AG09309 (cell line): ENCODE data around the gene PPIE.
"Not testable (repeated sequence)": the region's sequence is repeated elsewhere in the genome, so short reads cannot be mapped to it uniquely, and the experiment has no call there.

ENCODE experiments used
- DNase-seq: peaks from one replicate; pipeline ENCODE4 v3.0.0-alpha.2; 2010; ENCODE audit warnings: low read depth
- H3K4me3 ChIP-seq: 2 replicates; pipeline ENCODE4 v1.5.1; 2011; ENCODE audit warnings: mild to moderate bottlenecking, low read depth, low read length, moderate library complexity; ENCODE audit not compliant: control insufficient read depth
- CTCF ChIP-seq: IDR thresholded peaks from 2 replicates; pipeline ENCODE4 v1.5.1; 2011; ENCODE audit warnings: mild to moderate bottlenecking, low read depth, low read length, inconsistent platforms; ENCODE audit not compliant: insufficient read depth, control insufficient read depth; ENCODE audit errors: missing control alignments

Gene PPIE

GRCh38 chr1:39782103-39782502 is 43.4 kb downstream of the PPIE start:
- no peak for DNase-seq
- no peak for TF ChIP-seq CTCF
- H3K4me3 ChIP-seq: no peak overlapping the region

GRCh38 chr1:39782685-39783084 is 44.0 kb downstream of the PPIE start:
- not testable (repeated sequence) for DNase-seq, H3K4me3 ChIP-seq

- not testable (repeated sequence) for DNase-seq, H3K4me3 ChIP-seq
These were observed 47.8 kb downstream of the PPIE start for GRCh38 chr1:39786303-39787107.

- H3K4me3 ChIP-seq, DNase-seq: not testable (repeated sequence)
These were observed 48.4 kb downstream of the PPIE start for GRCh38 chr1:39787108-39787375.

- no peak overlapping the region for H3K4me3 ChIP-seq
- no peak for TF ChIP-seq CTCF
- no peak for DNase-seq
These were observed 48.8 kb downstream of the PPIE start for GRCh38 chr1:39787468-39787867.

GRCh38 chr1:39787964-39788363 is 49.3 kb downstream of the PPIE start:
- not testable (repeated sequence) for H3K4me3 ChIP-seq, DNase-seq

GRCh38 chr1:39788426-39788757 is 49.7 kb downstream of the PPIE start:
- H3K4me3 ChIP-seq: no peak overlapping the region
- no peak for DNase-seq
- no peak for TF ChIP-seq CTCF

GRCh38 chr1:39788758-39789570 is 50.3 kb downstream of the PPIE start, which contains the start of gene BMP8B:
TSS of gene BMP8B (minus strand) at chr1:39788865. CDS start at chr1:39788485, 380 bp downstream.
- TF ChIP-seq CTCF: no peak
- no peak within 1 kb of the TSS; the same call in 1 of the 2 replicates for H3K4me3 ChIP-seq
- DNase-seq: no peak
